Globus pallidus (tissue), 1 donor: ENCODE measurements around the gene VPS37D.
"Not testable (repeated sequence)": the region's sequence is repeated elsewhere in the genome, so short reads cannot be mapped to it uniquely, and the experiment has no call there.

ENCODE experiments used
- DNase-seq: peaks from one replicate; pipeline ENCODE4 v3.0.0-alpha.2; 2015; ENCODE audit warnings: low spot score

Gene VPS37D

GRCh38 chr7:73706126-73707044, 38.8 kb downstream of the VPS37D start:
- DNase-seq = no peak

GRCh38 chr7:73707045-73707631, 39.5 kb downstream of the VPS37D start:
- DNase-seq = no peak

GRCh38 chr7:73708961-73709549, 41.4 kb downstream of the VPS37D start:
- no peak for DNase-seq

- no peak for DNase-seq
Measured at GRCh38 chr7:73712773-73713172, 45.1 kb downstream of the VPS37D start.

- DNase-seq = not testable (repeated sequence)
Measured at GRCh38 chr7:73713319-73713718, 45.7 kb downstream of the VPS37D start.

GRCh38 chr7:73715648-73716317, 48.2 kb downstream of the VPS37D start:
- DNase-seq = no peak

GRCh38 chr7:73716318-73716890, 48.8 kb downstream of the VPS37D start:
- DNase-seq = no peak

- DNase-seq = no peak
Measured at GRCh38 chr7:73717025-73717807, 49.6 kb downstream of the VPS37D start.

- no peak for DNase-seq
Measured at GRCh38 chr7:73717991-73718405, 50.4 kb downstream of the VPS37D start.

- no peak for DNase-seq
Measured at GRCh38 chr7:73718438-73718881, 50.8 kb downstream of the VPS37D start.

GRCh38 chr7:73718905-73719805, 51.5 kb downstream of the VPS37D start, which contains the start of gene STX1A:
Gene STX1A (minus strand): TSS chr7:73719669. CDS start chr7:73719631, 38 bp downstream.
- peak; percentile 56 for DNase-seq

GRCh38 chr7:73719806-73720169, 52.2 kb downstream of the VPS37D start:
- no peak for DNase-seq

GRCh38 chr7:73720443-73720842, 52.8 kb downstream of the VPS37D start:
- not testable (repeated sequence) for DNase-seq

GRCh38 chr7:73721377-73721817, 53.8 kb downstream of the VPS37D start:
- DNase-seq = peak; percentile 69
